Hindlimb muscle (tissue), 1 donor: Measurements from ENCODE around the gene TRPT1. TPM values are rescaled to one million over a fixed set of nuclear protein-coding genes. Genes with fewer than 3 reads are reported as not detected.

Experiments
- DNase-seq: peaks from one replicate; pipeline ENCODE4 v3.0.0-alpha.2; 2013
- polyA plus RNA-seq: library from polyadenylated mRNA; unstranded; fragments of 120-200 nt; gene quantifications from one replicate; pipeline ENCODE4 v1.2.1, GENCODE V29; 2013; ENCODE audit not compliant: insufficient read length

The TRPT1 gene
- polyA plus RNA-seq, 1 donor = 81.4 TPM

DNA sequence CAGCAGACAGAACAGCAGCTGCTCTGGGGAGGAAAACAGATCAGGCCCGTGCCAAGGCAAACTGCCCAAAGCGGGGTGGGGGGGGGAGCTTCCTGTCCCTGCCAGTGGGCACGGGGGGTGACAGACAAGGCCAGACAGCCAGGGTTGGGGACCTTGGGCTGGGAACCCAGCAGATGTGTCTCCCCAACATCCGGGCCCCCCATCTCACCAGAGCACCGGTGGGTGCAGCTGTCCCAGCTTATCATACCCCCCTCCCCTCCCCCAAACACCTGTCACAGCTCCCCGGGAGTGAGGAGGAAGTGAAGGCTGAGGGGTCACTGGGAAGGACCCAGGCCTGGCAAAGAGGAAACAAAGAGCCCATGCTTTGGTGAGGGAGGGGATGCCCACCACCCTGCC lies 19.4 kb upstream of the TRPT1 start:
- peak; percentile 53 for DNase-seq

DNA sequence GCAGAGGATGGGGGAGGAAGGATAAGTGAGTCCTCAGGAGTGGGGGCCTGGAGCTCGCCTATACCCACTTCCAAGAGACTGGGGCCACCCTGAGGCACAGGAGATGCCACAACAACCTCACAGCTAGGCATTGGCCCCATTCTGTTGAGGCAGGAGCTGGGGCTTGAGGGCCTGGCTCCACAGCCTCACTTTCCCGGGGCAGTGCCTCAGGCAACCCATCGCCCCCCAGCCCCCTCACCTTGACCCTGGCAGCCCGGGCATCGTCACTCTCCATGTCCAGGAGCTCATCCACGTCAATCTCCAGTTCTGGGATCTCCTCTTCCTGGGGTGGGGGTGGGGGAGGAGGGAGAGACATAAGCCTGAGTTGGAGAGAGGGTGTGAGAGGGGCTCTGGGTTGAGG lies 19.0 kb upstream of the TRPT1 start:
- no peak for DNase-seq

DNA sequence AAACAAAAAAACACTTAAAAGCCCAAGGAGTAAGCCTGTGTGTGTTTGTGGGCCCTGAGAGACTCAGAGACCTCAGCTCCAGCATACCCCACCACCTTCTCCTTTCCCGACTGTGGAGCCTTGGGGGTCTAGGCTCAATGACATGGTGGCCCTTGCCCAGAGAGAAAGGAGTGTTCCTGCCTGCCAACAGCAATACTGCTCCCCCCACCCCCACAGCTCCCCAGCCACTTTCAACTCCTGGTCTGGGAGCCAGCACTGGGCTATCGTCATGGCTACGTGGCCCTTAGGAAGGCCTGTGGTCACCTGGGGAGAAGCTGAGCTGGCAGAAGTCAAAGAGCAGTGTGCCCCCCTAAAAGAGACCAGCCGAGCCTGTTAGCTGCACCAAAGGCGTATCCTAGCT lies 18.1 kb upstream of the TRPT1 start:
- DNase-seq = no peak

DNA sequence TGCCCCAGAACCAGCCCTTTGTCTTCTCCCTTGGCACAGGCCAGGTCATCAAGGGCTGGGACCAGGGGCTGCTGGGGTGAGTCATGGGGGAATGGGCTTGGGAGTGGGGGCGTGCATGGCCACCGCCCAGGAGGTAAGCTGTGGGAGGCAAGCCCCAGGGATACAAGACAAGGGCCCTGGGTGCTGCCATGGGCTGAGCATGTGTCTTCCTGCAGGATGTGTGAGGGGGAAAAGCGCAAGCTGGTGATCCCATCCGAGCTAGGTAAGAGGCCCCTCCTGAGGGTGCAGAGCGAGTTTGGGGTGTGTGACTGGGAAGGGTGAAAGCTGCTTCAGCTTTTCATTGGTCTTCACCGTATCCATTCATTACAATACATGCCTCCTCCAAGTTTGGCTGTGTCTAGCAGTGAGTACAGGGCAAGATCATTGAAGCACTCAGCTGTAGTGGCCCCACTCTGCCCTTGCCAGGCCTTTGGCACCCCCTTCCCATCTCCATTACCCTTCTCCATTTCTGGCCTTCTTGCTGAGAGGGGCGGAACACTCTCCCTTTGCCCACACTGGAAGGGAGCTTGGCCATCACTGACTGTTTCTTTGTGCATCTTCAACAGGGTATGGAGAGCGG lies 17.4 kb upstream of the TRPT1 start:
- DNase-seq = no peak

DNA sequence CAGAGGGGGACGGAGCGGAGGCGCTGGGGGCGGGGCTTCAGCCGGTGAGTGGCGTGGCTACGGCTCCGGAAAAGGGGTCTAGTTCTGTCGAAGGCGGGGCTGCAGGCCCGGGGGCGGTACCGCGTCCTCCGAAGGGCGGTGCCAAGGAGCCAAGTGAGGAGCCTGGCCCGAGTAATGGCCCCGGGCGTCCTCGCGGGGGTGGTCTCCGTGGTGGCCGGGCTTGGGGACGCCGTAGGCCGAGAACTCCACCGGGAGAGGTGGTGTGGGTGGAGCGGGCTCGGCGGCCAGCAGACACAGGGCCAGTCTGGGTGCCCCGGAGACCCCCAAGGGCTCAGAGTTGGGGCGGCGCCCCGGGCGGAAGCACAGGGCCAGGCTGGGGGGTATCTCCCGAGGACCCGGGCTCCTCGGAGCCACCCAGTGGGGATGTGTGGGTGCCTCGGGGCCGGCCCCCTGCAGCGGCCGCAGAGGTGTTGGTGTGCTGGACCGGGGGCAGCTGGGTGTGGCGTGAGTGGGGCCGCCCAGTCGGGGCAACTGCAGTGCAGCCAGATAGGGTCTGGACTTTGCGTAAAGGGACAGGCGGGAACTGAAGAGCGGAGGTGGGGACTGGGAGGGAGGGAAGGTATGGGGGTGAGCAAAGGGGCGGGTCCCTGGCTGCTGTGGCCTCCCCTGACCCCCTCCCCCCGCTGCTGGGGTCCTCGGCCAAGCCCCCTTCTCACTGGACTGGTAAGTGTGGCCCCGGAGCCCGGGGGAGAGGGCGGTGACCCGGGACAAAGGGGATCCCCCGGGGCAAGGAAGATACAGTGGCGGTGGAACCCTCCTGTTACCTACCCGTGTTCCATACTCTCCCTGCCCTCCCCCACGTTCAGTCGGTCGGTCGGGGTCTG lies 15.7 kb upstream of the TRPT1 start:
- peak; percentile 51 for DNase-seq

DNA sequence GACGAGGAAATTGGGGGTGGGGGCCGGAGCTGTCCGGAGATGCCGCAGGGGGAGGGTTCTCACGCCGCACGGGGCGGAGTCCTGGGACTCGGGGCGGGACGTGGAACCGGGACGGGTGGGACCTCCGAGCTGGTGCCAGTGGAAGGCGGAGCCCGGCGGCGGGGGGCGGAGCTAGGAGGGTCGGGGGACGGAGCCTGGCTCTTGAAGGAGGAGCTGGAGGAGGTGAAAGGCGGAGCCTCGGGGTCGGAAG lies 15.2 kb upstream of the TRPT1 start:
- DNase-seq = peak; percentile 100

DNA sequence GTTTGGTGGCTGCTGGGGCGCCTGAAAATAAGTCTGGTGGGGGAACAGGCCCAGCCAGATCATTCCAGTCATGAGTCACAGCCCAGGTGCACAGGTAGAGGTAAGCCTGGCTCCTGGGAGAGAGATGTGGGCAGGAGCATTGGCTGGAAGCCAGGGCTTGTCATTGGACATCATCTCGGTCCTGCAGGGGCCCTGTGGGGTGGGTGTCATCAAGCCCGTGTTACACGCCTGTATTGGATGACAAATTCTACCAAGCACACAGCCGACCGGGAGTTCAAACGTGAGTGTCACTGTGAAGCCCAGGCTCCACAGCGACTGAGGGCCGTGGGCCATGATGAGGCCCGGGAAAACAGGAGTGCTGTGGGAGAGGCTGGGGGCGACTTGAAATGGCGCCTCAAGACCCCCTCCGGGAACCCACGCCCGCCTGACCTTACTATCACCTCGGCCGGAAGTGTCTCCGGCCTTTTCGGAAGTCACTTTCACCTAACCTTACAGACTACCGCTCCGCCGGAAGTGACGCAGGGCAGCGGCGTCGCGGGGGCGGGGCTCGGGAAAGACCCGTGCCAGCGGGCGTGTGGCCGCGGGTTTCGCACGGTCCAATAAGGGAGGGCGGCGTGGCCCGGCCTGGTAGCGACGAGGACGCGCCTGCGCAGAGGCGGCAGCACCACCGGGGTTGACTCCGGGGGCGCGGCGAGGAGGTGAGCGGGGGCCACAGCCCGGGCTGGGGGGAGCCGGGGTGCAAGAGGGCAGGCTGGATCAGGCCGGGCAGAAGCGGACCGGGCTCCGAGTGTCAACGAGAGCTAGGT lies 14.7 kb upstream of the TRPT1 start, which contains the start of gene FKBP2:
Gene FKBP2, plus strand, starts transcription at position 661 of the 806 bp plus-strand sequence. CDS start 1,293 bp downstream, outside the sequence.
- DNase-seq = peak; percentile 98

DNA sequence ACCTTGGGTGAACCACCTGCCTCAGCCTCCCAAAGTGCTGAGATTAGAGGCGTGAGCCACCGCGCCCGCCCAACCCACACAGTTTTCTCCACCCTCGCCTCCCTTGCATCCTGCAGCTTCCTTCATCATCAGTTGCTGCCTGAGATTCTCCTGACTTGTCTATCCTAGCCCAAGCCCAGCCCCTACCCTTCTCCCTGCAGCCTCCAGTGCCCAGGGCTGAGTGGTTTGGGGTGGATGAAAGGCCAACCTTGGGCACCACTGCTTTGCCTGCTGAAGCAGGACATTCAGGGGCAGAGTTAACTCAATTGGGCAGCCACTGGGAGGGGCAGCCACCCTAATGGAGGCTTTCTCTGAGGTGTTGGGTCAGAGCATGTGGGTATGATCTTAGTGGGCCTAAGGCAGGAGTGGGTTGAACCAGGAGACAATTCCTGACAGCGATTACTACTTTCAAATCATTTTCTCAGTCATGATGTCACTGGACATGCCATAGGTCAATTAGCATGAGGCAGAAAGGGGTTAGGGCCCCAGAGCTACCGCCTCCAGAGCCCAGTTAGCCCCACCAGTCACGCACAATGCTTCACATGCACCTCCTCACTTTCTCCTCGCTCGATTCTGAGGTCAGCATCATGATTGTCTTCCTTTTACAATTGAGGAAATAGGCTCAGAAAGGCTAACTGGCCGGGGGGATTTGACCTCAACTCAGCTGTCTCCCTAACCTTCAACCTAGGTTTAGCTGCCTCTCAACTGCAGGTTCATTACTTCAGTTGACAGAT lies 13.9 kb upstream of the TRPT1 start:
- no peak for DNase-seq

DNA sequence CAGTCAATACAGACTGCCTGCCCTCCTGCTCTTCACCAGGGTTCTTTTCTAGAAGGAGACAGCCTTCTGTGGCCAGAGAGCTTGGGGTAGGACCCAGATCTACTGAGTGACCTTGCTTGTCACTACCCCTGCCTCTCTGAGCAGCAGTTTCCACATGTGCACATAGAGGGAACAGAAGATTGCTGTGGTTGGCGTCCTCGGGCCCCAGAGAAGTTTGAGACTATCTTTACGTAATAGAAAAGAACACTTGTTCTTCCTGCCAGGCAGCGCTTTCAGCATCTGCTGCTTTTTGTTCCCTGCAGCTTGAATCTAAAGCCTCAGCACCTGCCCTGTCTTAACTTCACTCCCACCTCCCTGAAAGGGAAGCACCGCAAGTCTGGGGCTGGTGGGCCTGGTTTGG lies 13.0 kb upstream of the TRPT1 start:
- no peak for DNase-seq

DNA sequence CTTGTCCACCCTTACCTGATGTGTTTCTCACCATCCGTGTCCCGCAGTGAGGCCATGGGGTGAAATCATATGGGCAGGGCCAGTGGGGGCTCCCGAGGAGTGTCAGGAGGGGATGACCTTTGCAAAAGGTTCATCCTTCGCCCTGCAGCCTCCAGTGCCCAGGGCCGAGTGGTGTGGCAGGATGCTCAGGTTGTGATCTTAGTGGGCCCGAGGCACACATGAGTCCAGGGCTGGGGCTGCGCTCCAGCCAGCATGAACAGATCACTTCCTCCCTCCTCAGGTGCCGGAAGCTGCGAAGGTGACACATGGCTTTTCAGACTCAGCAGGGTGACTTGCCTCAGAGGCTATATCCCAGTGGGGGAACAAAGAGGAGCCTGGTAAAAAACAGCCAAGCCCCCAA lies 12.1 kb upstream of the TRPT1 start:
- no peak for DNase-seq

DNA sequence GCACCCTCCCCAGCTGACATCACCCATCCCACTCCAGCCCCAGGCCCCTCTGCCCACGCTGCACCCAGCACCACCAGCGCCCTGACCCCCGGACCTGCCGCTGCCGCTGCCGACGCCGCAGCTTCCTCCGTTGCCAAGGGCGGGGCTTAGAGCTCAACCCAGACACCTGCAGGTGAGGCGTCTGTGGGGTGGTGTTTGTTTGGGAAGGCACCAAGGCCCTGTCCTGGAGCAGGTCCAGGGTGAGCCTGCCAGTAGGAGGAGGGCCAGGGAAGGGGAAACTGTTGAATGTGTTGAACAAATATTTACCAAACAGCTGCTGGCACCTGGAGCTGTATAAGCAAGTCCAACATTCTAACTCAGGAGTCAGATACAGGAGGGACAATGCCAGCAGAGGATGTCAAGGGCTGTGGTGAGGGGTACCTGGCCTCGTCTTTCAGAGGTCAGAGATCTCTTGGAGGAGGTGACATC lies 11.5 kb upstream of the TRPT1 start:
- no peak for DNase-seq

DNA sequence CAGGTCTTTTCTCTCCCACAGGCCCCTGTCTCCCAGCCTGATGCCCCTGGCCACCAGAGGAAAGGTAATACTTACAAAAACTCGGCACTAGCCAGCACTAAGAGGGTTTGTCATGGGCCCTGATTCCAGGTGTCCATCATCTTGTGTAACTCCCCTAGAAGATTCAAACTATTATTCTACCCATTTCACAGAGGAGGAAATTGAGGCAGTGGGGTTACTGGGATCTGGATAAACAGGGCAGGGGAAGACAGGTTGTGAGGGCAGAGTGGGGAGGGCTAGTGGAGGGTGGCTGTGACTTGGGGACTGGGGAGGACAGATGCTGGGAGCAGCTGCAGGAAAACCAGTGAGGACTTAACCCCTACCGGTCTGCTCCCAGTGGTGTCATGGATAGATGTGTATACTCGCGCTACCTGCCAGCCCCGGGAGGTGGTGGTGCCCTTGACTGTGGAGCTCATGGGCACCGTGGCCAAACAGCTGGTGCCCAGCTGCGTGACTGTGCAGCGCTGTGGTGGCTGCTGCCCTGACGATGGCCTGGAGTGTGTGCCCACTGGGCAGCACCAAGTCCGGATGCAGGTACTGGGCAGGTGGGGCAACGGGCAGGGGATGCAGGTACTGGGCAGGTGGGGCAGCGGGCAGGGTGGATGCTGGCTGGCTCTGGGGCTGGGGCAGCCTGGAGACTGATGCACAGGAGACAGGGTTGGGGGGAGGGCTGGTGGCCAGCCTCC lies 9.6 kb upstream of the TRPT1 start:
- DNase-seq = no peak

DNA sequence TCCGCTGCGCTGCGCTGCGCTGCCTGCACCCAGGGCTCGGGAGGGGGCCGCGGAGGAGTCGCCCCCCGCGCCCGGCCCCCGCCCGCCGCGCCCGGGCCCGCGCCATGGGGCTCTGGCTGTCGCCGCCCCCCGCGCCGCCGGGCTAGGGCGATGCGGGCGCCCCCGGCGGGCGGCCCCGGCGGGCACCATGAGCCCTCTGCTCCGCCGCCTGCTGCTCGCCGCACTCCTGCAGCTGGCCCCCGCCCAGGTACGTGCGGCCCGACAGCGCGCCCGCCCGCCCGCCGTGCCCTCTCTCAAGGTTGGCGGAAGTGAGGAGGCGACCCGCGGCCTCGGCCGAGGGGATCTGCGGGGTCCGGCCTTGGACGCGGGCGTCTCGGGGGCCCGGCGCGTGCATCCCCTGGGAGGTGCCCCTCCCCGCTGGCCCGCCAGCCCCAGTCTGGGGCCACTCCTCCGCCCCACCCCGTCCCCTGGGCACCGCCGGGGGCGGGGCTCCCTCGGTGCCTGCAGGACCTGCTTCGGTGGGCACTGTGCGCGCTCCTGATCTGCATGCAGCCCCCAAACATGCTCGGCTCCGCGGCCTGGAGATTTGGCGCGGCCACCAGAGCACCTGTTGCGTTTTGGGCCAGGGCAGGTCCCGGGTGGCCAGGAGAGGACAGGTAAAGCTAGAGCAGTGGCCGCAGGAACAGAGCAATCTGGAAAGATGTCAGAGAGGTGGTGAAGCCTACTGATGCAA lies 8.8 kb upstream of the TRPT1 start:
- DNase-seq = no peak

DNA sequence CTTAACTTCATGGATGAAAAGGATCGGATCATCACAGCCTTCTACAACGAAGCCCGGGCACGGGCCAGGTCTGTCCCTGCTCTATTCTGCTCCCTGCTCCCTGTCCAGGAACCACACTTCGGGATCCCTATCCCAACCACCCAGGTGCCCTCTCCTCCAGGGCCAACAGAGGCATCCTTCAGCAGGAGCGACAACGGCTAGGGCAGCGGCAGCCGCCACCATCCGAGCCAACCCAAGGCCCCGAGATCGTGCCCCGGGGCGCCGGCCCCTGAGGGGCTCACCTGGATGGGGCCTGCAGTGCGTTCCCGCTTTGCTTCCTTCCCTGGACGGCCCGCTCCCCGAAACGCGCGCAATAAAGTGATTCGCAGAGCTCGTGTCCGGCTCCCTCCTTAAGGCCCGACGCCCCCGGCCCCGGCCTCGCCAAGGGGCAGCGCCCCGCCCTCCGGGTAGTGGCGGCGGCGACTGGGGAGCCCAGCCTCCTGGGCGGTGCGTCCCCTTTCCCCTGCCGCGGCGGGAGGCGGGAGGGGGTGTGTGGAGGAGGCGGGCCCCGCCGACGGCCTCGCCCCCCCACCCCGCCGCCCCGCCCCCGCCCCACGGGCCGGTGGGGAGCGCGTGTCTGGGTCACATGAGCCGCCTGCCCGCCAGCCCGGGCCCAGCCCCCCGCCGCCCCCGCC lies 8.1 kb upstream of the TRPT1 start, which contains the start of gene VEGFB:
Gene VEGFB, plus strand, starts transcription at position 672 of the 674 bp plus-strand sequence. CDS start 250 bp downstream, outside the sequence.
- peak; percentile 64 for DNase-seq

DNA sequence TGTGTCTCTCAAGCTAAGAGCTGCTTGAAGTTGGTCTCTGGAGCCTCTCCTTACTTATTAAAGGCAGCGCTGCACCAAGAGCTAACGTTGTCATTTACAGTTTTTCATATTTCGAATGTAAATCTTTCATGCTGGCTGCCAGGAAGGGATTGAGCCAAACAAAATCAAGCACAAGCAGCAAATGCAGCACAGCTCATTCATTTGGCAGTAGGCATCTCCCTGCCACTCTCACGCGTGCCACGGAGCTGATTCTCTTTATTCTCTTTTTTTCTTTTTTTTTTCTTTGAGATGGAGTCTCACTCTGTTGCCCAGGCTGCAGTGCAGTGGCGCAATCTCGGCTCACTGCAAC lies 7.0 kb upstream of the TRPT1 start:
- DNase-seq = no peak

DNA sequence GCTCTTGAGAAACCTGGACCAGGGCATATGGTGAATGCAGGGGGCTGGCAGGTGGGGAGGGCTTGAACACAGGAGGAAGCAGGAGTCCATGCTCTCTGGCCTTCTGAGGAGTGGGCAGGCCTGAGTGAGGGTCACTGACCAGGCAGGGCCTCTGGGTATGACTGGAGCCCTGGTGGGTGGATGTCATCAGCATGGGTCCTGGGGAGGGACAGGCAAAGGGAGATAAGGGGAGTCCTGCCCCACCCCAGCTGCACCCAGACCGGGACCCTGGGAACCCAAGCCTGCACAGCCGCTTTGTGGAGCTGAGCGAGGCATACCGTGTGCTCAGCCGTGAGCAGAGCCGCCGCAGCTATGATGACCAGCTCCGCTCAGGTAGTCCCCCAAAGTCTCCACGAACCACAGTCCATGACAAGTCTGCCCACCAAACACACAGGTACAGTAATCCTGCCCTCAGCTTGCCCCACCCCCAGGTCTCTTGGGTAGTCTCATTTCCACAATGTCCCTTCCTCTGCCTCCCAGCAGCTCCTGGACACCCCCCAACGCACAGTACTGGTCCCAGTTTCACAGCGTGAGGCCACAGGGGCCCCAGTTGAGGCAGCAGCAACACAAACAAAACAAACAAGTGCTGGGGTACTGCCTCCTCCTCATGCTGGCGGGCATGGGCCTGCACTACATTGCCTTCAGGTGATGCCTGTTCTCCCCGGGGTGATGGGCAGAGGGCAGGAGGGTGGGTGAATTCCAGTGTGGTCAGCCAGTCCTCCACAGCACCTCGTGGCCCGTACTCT lies 6.4 kb upstream of the TRPT1 start:
- peak; percentile 6 for DNase-seq

DNA sequence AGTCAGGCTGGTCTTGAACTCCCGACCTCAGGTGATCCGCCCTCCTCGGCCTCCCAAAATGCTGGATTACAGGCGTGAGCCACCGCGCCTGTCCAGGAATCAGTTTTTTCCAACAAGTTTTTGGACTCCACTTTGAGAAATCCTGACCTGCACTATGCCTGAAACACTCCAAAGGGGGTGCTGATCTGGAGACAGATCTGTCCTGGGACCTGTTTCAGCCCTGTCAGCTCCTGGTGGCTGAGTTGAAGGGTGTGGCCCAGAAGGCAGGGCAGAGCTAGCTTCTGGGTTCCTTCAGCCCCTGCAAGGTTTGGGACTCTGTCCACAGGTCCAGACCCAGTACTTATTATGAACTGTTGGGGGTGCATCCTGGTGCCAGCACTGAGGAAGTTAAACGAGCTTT lies 5.6 kb upstream of the TRPT1 start:
- peak; percentile 1 for DNase-seq

DNA sequence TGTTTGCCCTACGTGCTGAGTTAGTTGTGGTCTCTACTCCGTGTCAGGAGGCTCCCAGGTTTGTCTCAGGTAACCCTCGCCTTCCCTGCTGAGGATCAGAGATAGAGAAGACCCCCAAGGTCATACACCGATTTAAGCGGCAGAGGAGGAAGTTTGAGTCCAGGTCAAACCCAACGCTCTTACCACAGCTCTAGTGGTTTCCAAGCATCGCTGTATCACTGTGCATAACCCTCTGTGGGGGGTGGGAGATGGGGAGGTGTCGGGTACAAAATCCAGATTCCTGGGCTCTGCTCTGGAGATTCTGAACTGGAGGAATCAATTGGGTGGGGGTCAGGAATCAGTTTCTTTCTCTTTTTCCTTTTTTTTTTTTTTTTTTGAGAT lies 5.0 kb upstream of the TRPT1 start:
- DNase-seq = no peak

DNA sequence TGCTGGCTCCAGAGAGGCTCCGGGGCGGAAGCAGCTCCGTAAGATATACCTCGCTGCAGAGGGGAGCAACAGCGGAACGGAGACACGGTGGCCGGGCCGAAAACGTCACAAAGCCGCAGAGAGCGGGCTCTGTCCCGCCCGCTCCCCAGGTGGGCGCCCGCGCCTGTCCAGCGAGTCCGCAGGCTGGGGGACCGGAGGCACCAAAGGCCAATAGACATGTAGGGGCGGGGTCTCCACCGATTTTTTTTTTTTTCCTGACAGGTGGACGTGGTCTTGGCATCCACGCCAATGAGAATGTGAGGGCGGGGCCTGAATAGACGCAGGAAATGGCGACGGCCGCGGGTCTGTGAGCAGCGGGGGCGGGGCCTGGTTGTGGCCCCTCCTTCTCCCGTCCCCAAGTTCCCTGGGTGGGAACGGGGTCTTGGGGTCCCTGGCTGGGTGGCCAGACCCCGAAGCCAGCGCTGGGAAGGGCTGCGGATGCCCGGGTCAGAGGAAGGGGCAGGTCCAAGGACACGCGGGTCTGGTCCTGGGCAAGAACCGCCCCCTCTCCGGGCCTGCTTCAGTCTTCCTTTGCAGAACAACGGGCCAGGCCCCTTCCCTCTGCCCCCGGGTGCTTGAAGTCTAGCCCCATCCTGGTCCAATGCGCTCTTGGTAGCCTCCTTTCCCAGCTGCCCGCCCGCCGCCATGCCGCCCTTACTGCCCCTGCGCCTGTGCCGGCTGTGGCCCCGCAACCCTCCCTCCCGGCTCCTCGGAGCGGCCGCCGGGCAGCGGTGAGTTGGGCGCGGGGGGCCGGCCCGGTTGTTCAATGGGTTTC lies 4.4 kb upstream of the TRPT1 start, which contains the start of gene DNAJC4:
Gene DNAJC4, plus strand, starts transcription at position 378 of the 814 bp plus-strand sequence. Its CDS starts 307 bp downstream, at position 685.
- DNase-seq = peak; percentile 91
